Measurements from ENCODE around the gene FARS2.
A peak's percentile ranks its signal among the peaks of the same experiment; 100 is the strongest.
"Not testable (repeated sequence)": the region's sequence is repeated elsewhere in the genome, so short reads cannot be mapped to it uniquely, and the experiment has no call there.

FARS2 gene

GRCh38 chr6:5684320-5685053 is 423.2 kb downstream of the FARS2 start:
- H3K4me3 ChIP-seq (replicated peaks; ENCODE audit: low read depth, low read length) = no peak overlapping the region
- TF ChIP-seq CTCF (IDR thresholded peaks at IDR 0.05; ENCODE audit: low read depth, low read length, missing control alignments) = no peak
- no peak for DNase-seq (ENCODE audit: extremely low read depth, low read depth)

- no peak for TF ChIP-seq CTCF (IDR thresholded peaks at IDR 0.05; ENCODE audit: low read depth, low read length, missing control alignments)
- H3K4me3 ChIP-seq (replicated peaks; ENCODE audit: low read depth, low read length) = no peak overlapping the region
- DNase-seq (ENCODE audit: extremely low read depth, low read depth) = no peak
These were observed 432.2 kb downstream of the FARS2 start for GRCh38 chr6:5693225-5694145.

GRCh38 chr6:5695260-5696245 is 434.2 kb downstream of the FARS2 start:
- peak; percentile 83 for DNase-seq (ENCODE audit: extremely low read depth, low read depth)
- TF ChIP-seq CTCF (IDR thresholded peaks at IDR 0.05; ENCODE audit: low read depth, low read length, missing control alignments) = no peak
- H3K4me3 ChIP-seq (replicated peaks; ENCODE audit: low read depth, low read length) = no peak overlapping the region

DNA sequence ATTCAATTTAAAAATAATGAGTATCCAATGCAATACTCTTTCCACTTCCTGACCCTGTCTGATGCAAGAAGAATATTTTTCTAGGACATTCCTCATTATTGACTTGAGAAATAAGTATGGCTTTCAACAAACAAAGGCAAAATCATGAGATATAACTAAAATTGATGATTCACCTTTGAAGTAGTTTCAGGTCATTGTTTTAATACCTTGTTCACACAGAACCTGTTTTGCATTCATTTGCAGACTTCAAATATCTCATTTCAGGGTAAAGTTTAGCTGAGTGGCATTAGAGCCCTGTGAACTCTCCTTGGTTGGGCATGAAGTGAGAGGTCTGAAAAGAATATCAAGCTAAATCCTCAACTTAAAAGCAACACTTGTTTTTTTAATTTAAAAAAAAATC is 436.2 kb downstream of the FARS2 start:
- DNase-seq (ENCODE audit: extremely low read depth, low read depth) = no peak
- TF ChIP-seq CTCF (IDR thresholded peaks at IDR 0.05; ENCODE audit: low read depth, low read length, missing control alignments) = no peak
- no peak overlapping the region for H3K4me3 ChIP-seq (replicated peaks; ENCODE audit: low read depth, low read length)

DNA sequence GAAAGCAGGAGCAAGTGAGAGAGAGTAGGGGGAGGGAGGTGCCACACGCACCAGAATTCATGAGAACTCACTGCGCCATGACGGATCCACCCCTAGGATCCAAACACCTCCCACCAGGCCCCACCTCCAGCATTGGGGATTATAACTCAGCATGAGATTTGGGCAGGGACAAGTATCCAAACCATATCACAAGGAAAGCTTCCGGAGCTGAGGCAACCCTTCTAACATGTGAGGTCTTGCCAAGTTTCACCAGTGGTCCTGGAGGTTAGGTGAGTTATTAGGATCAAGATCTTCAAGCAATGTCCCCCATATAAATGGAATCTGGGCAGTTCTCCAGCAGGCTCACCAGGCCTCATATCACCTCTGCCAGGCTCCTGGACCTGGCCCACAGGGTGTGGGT is 437.0 kb downstream of the FARS2 start:
- H3K4me3 ChIP-seq (replicated peaks; ENCODE audit: low read depth, low read length) = no peak overlapping the region
- no peak for DNase-seq (ENCODE audit: extremely low read depth, low read depth)
- TF ChIP-seq CTCF (IDR thresholded peaks at IDR 0.05; ENCODE audit: low read depth, low read length, missing control alignments) = no peak

- H3K4me3 ChIP-seq (replicated peaks; ENCODE audit: low read depth, low read length) = not testable (repeated sequence)
These were observed 437.8 kb downstream of the FARS2 start for GRCh38 chr6:5699064-5699463.

More at GRCh38 chr6:5699064-5699463, 437.8 kb downstream of the FARS2 start:
- DNase-seq (ENCODE audit: extremely low read depth, low read depth) = not testable (repeated sequence)
